T-helper 2 cell (primary cell): ENCODE results near the gene SEMA5A.

Source experiments
- DNase-seq, 5 experiments: peaks; one replicate each; pipeline versions ENCODE4 v3.0.0 to v3.0.0-alpha.2; 2012 to 2022

The SEMA5A gene

GRCh38 chr5:9547122-9547947 is 1.5 kb upstream of the SEMA5A start:
- DNase-seq: no peak

GRCh38 chr5:9545136-9545991 is 511 bp downstream of the SEMA5A start:
- peak in 1 of 5 experiments; percentile 42 for DNase-seq

- DNase-seq: peak in 4 of 5 experiments; percentile 54 to 85 (median 58)
Observed at GRCh38 chr5:9544502-9545135, 1.3 kb downstream of the SEMA5A start.

GRCh38 chr5:9544056-9544455 is 1.8 kb downstream of the SEMA5A start:
- DNase-seq: no peak

- DNase-seq: no peak
Observed at GRCh38 chr5:9543311-9543920, 2.5 kb downstream of the SEMA5A start.

GRCh38 chr5:9540791-9541190 is 5.1 kb downstream of the SEMA5A start:
- no peak for DNase-seq

- DNase-seq: peak in 2 of 5 experiments; percentile 16 to 97
Observed at GRCh38 chr5:9538504-9538903, 7.4 kb downstream of the SEMA5A start.

GRCh38 chr5:9537223-9538141 is 8.4 kb downstream of the SEMA5A start:
- DNase-seq: peak in 1 of 5 experiments; percentile 74

GRCh38 chr5:9536717-9537116 is 9.2 kb downstream of the SEMA5A start:
- DNase-seq: no peak

- no peak for DNase-seq
Observed at GRCh38 chr5:9534881-9535517, 10.9 kb downstream of the SEMA5A start.

- peak in 1 of 5 experiments; percentile 43 for DNase-seq
Observed at GRCh38 chr5:9533562-9534364, 12.1 kb downstream of the SEMA5A start.

GRCh38 chr5:9533096-9533495 is 12.8 kb downstream of the SEMA5A start:
- no peak for DNase-seq

GRCh38 chr5:9529513-9529912 is 16.4 kb downstream of the SEMA5A start:
- no peak for DNase-seq

- DNase-seq: no peak
Observed at GRCh38 chr5:9529041-9529480, 16.8 kb downstream of the SEMA5A start.

- no peak for DNase-seq
Observed at GRCh38 chr5:9524941-9525340, 20.9 kb downstream of the SEMA5A start.

- no peak for DNase-seq
Observed at GRCh38 chr5:9523090-9523823, 22.6 kb downstream of the SEMA5A start.

- DNase-seq: no peak
Observed at GRCh38 chr5:9519537-9519936, 26.3 kb downstream of the SEMA5A start.

- DNase-seq: no peak
Observed at GRCh38 chr5:9516591-9516990, 29.3 kb downstream of the SEMA5A start.

- DNase-seq: no peak
Observed at GRCh38 chr5:9515436-9515835, 30.4 kb downstream of the SEMA5A start.
